ENCODE measurements around the gene MAD1L1.

Gene MAD1L1

GRCh38 chr7:1894906-1895663, 337.7 kb downstream of the MAD1L1 start:
- no peak for DNase-seq (ENCODE audit: low read depth)

- DNase-seq (ENCODE audit: low read depth): no peak
Measured at GRCh38 chr7:1894313-1894900, 338.3 kb downstream of the MAD1L1 start.

GRCh38 chr7:1893451-1893850, 339.3 kb downstream of the MAD1L1 start:
- DNase-seq (ENCODE audit: low read depth): no peak

GRCh38 chr7:1893036-1893435, 339.7 kb downstream of the MAD1L1 start:
- no peak for DNase-seq (ENCODE audit: low read depth)

- no peak for DNase-seq (ENCODE audit: low read depth)
Measured at GRCh38 chr7:1892011-1892965, 340.5 kb downstream of the MAD1L1 start.

- DNase-seq (ENCODE audit: low read depth): no peak
Measured at GRCh38 chr7:1890289-1891235, 342.2 kb downstream of the MAD1L1 start.

- no peak for DNase-seq (ENCODE audit: low read depth)
Measured at GRCh38 chr7:1889556-1890181, 343.1 kb downstream of the MAD1L1 start.

- no peak for DNase-seq (ENCODE audit: low read depth)
Measured at GRCh38 chr7:1889091-1889490, 343.7 kb downstream of the MAD1L1 start.

- DNase-seq (ENCODE audit: low read depth): no peak
Measured at GRCh38 chr7:1888425-1888824, 344.3 kb downstream of the MAD1L1 start.

- no peak for DNase-seq (ENCODE audit: low read depth)
Measured at GRCh38 chr7:1887251-1887650, 345.5 kb downstream of the MAD1L1 start.

- DNase-seq (ENCODE audit: low read depth): no peak
Measured at GRCh38 chr7:1886361-1887064, 346.2 kb downstream of the MAD1L1 start.

GRCh38 chr7:1885465-1886226, 347.1 kb downstream of the MAD1L1 start:
- no peak for DNase-seq (ENCODE audit: low read depth)

- DNase-seq (ENCODE audit: low read depth): no peak
Measured at GRCh38 chr7:1884583-1885350, 348.0 kb downstream of the MAD1L1 start.

GRCh38 chr7:1883834-1884582, 348.7 kb downstream of the MAD1L1 start:
- DNase-seq (ENCODE audit: low read depth): no peak

GRCh38 chr7:1883031-1883761, 349.5 kb downstream of the MAD1L1 start:
- DNase-seq (ENCODE audit: low read depth): no peak

GRCh38 chr7:1882451-1882850, 350.3 kb downstream of the MAD1L1 start:
- no peak for DNase-seq (ENCODE audit: low read depth)

GRCh38 chr7:1881946-1882345, 350.8 kb downstream of the MAD1L1 start:
- no peak for DNase-seq (ENCODE audit: low read depth)
